ENCODE measurements around the gene ASPA.
"Not testable (repeated sequence)": the region's sequence is repeated elsewhere in the genome, so short reads cannot be mapped to it uniquely, and the experiment has no call there.

Gene ASPA

DNA sequence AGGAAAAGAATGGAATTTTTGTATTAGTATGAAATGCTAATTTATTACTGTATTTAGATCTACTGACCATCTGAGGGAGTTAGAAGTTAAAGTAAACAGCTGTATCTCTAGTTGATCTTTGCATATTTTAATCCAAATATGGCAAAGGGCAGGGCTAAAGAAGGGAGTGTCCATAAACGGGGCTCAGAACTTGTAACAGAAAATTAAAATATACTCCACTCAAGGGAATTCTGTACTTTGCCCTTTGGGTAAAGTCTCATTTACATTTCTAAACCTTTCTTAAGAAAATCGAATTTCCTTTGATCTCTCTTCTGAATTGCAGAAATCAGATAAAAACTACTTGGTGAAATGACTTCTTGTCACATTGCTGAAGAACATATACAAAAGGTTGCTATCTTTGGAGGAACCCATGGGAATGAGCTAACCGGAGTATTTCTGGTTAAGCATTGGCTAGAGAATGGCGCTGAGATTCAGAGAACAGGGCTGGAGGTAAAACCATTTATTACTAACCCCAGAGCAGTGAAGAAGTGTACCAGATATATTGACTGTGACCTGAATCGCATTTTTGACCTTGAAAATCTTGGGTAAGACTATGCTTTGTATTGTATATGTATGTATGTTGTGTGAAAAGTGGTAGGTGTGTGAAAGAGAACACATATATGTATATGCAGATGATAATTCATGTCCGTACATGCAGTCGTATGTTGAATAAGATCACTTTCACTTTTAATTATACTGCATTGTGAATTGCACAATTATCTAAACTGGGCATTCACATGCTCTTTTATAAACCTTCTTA, at the start of gene ASPA:
TSS of gene ASPA (plus strand) at position 186 of the 799 bp plus-strand sequence. CDS start at position 349, 163 bp downstream.
- Histone ChIP-seq H3K36me3 (ENCODE audit: control insufficient read depth, insufficient read depth, low read length) (no peaks in the 10 kb centered on the region; the same call in 1 of the 2 replicates), H3K4me3 (ENCODE audit: low read length) (no peak within 1 kb of the TSS)

GRCh38 chr17:3433215-3433614, 42.6 kb upstream of the ASPA start:
- no CpG with 5 or more reads among the region's 7 CpGs for WGBS (ENCODE audit: insufficient coverage, insufficient read length)
- H3K4me1 ChIP-seq (ENCODE audit: control insufficient read depth, insufficient read depth, low read length); H3K27ac ChIP-seq (ENCODE audit: low read length); H3K27me3 ChIP-seq (ENCODE audit: control insufficient read depth, insufficient read depth, low read length); H3K36me3 ChIP-seq (ENCODE audit: control insufficient read depth, insufficient read depth, low read length); H3K4me3 ChIP-seq (ENCODE audit: low read length); H3K9me3 ChIP-seq (ENCODE audit: control insufficient read depth, insufficient read depth, low read length): not testable (repeated sequence)
- DNase-seq (ENCODE audit: low read depth, low spot score) = peak; percentile 9

More for the DNA sequence above, at the start of gene ASPA:
- no peaks in the 10 kb centered on the region for H3K4me1 ChIP-seq (ENCODE audit: control insufficient read depth, insufficient read depth, low read length)
- WGBS (ENCODE audit: insufficient coverage, insufficient read length) = no CpG with 5 or more reads among the region's 7 CpGs
- no peaks in the 10 kb centered on the region for H3K27me3 ChIP-seq (ENCODE audit: control insufficient read depth, insufficient read depth, low read length)
- H3K27ac ChIP-seq (ENCODE audit: low read length) = no peak within 1 kb of the TSS
- DNase-seq (ENCODE audit: low read depth, low spot score) = no peak
- H3K9me3 ChIP-seq (ENCODE audit: control insufficient read depth, insufficient read depth, low read length) = no peaks in the 10 kb centered on the region

DNA sequence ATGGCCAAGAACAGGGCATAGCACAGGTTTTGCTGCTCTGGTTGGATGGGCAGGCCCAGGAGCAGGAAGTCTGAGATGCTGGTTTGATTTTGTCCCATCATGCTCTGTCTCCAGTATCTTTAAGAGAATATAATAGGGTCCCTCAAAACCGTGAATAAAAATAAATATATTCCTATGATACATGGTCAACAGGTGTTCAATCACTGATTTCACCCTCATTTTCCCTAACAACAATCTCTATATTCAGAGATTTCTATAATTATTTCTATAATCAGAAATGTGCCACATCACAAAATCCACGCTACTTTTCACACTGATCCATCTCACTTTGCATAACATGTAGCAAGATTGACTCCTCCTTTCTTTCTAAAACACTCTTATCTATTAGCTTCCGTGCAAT, 42.1 kb upstream of the ASPA start, which contains the start of gene OR1E2:
TSS of gene OR1E2 (minus strand) at position 101 of the 400 bp plus-strand sequence. CDS start at position 101, 0 bp downstream.
- H3K4me3 ChIP-seq (ENCODE audit: low read length) = no peak within 1 kb of the TSS
- no peaks in the 10 kb centered on the region for H3K36me3 ChIP-seq (ENCODE audit: control insufficient read depth, insufficient read depth, low read length)
- H3K4me1 ChIP-seq (ENCODE audit: control insufficient read depth, insufficient read depth, low read length) = no peaks in the 10 kb centered on the region
- no peaks in the 10 kb centered on the region for H3K9me3 ChIP-seq (ENCODE audit: control insufficient read depth, insufficient read depth, low read length)
- DNase-seq (ENCODE audit: low read depth, low spot score) = no peak
- H3K27ac ChIP-seq (ENCODE audit: low read length) = no peak within 1 kb of the TSS
- no peaks in the 10 kb centered on the region for H3K27me3 ChIP-seq (ENCODE audit: control insufficient read depth, insufficient read depth, low read length)
- WGBS (ENCODE audit: insufficient coverage, insufficient read length) = 100% methylated on average over 1 of the region's 3 CpGs

DNA sequence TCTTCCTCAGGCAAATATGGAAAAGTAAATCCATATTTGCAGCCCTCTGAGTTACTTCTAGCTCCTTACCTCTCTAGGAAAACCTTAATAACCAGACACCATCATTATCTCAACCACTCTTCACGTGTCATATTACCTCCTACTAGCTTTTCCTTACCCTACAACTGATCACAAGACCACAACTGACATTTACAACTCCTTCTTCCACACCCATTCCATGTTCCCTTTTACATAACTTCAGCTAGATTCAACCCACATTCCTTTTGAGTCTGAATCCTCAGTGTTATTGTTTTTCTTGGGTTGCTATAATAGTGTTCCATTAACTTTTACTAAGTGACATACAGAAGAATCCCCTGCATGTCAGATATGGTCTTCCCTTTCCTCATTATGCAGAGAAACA, 37.4 kb upstream of the ASPA start:
- Histone ChIP-seq H3K27me3 (ENCODE audit: control insufficient read depth, insufficient read depth, low read length) (no peaks in the 10 kb centered on the region), H3K27ac (ENCODE audit: low read length) (no peak overlapping the region), H3K9me3 (ENCODE audit: control insufficient read depth, insufficient read depth, low read length) (no peaks in the 10 kb centered on the region), H3K4me3 (ENCODE audit: low read length) (no peak overlapping the region), H3K36me3 (ENCODE audit: control insufficient read depth, insufficient read depth, low read length) (no peaks in the 10 kb centered on the region), H3K4me1 (ENCODE audit: control insufficient read depth, insufficient read depth, low read length) (no peaks in the 10 kb centered on the region)
- no peak for DNase-seq (ENCODE audit: low read depth, low spot score)
- WGBS (ENCODE audit: insufficient coverage, insufficient read length) = 100% methylated on average over 1 of the region's 1 CpG

- H3K4me1 ChIP-seq (ENCODE audit: control insufficient read depth, insufficient read depth, low read length) = no peaks in the 10 kb centered on the region
- no CpG with 5 or more reads among the region's 2 CpGs for WGBS (ENCODE audit: insufficient coverage, insufficient read length)
- H3K36me3 ChIP-seq (ENCODE audit: control insufficient read depth, insufficient read depth, low read length) = no peaks in the 10 kb centered on the region
- H3K4me3 ChIP-seq (ENCODE audit: low read length) = no peak overlapping the region
- H3K27ac ChIP-seq (ENCODE audit: low read length) = no peak overlapping the region
- H3K9me3 ChIP-seq (ENCODE audit: control insufficient read depth, insufficient read depth, low read length) = no peaks in the 10 kb centered on the region
- H3K27me3 ChIP-seq (ENCODE audit: control insufficient read depth, insufficient read depth, low read length) = no peaks in the 10 kb centered on the region
- no peak for DNase-seq (ENCODE audit: low read depth, low spot score)
Observed at GRCh38 chr17:3440451-3440850, 35.3 kb upstream of the ASPA start.

DNA sequence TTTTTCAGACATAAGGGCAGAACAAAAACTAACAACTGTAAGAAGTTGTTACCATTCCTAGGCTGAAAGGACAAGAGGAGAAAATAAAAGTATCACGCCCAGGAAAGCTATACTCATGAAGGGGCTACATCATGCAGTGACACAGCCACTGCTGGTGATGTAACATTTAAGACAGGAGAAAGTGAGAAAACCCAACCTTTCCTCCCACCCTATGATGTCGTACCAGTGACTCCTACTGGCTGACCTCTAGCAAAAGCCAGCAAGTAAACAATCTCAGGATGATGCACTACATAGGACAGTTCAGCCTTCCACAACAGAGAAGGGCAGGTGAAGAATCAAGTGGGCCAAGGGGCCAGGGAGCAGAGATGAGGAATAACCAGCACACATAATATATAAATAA, 28.2 kb upstream of the ASPA start:
- no CpG with 5 or more reads among the region's 2 CpGs for WGBS (ENCODE audit: insufficient coverage, insufficient read length)
- Histone ChIP-seq H3K4me3 (ENCODE audit: low read length) (no peak overlapping the region), H3K27ac (ENCODE audit: low read length) (no peak overlapping the region), H3K4me1 (ENCODE audit: control insufficient read depth, insufficient read depth, low read length) (no peaks in the 10 kb centered on the region), H3K36me3 (ENCODE audit: control insufficient read depth, insufficient read depth, low read length) (no peaks in the 10 kb centered on the region), H3K9me3 (ENCODE audit: control insufficient read depth, insufficient read depth, low read length) (no peaks in the 10 kb centered on the region), H3K27me3 (ENCODE audit: control insufficient read depth, insufficient read depth, low read length) (no peaks in the 10 kb centered on the region)
- DNase-seq (ENCODE audit: low read depth, low spot score) = peak; percentile 52

GRCh38 chr17:3448059-3448665, 27.6 kb upstream of the ASPA start:
- Histone ChIP-seq H3K4me1 (ENCODE audit: control insufficient read depth, insufficient read depth, low read length) (no peaks in the 10 kb centered on the region), H3K27ac (ENCODE audit: low read length) (no peak overlapping the region), H3K9me3 (ENCODE audit: control insufficient read depth, insufficient read depth, low read length) (no peaks in the 10 kb centered on the region), H3K4me3 (ENCODE audit: low read length) (no peak overlapping the region), H3K27me3 (ENCODE audit: control insufficient read depth, insufficient read depth, low read length) (no peaks in the 10 kb centered on the region), H3K36me3 (ENCODE audit: control insufficient read depth, insufficient read depth, low read length) (no peaks in the 10 kb centered on the region)
- WGBS (ENCODE audit: insufficient coverage, insufficient read length) = no CpG with 5 or more reads among the region's 2 CpGs
- DNase-seq (ENCODE audit: low read depth, low spot score) = no peak

GRCh38 chr17:3466355-3466754, 9.4 kb upstream of the ASPA start:
- H3K27ac ChIP-seq (ENCODE audit: low read length); H3K27me3 ChIP-seq (ENCODE audit: control insufficient read depth, insufficient read depth, low read length); H3K9me3 ChIP-seq (ENCODE audit: control insufficient read depth, insufficient read depth, low read length); H3K36me3 ChIP-seq (ENCODE audit: control insufficient read depth, insufficient read depth, low read length); H3K4me3 ChIP-seq (ENCODE audit: low read length); H3K4me1 ChIP-seq (ENCODE audit: control insufficient read depth, insufficient read depth, low read length); DNase-seq (ENCODE audit: low read depth, low spot score): not testable (repeated sequence)
- WGBS (ENCODE audit: insufficient coverage, insufficient read length) = no CpG with 5 or more reads among the region's 1 CpG

GRCh38 chr17:3469529-3469928, 6.3 kb upstream of the ASPA start:
- Histone ChIP-seq H3K4me3 (ENCODE audit: low read length) (no peak overlapping the region), H3K9me3 (ENCODE audit: control insufficient read depth, insufficient read depth, low read length) (no peaks in the 10 kb centered on the region), H3K36me3 (ENCODE audit: control insufficient read depth, insufficient read depth, low read length) (no peaks in the 10 kb centered on the region; the same call in 1 of the 2 replicates), H3K27ac (ENCODE audit: low read length) (no peak overlapping the region), H3K4me1 (ENCODE audit: control insufficient read depth, insufficient read depth, low read length) (no peaks in the 10 kb centered on the region), H3K27me3 (ENCODE audit: control insufficient read depth, insufficient read depth, low read length) (no peaks in the 10 kb centered on the region)
- WGBS (ENCODE audit: insufficient coverage, insufficient read length) = no CpG with 5 or more reads among the region's 5 CpGs
- DNase-seq (ENCODE audit: low read depth, low spot score) = no peak

- Histone ChIP-seq H3K4me1 (ENCODE audit: control insufficient read depth, insufficient read depth, low read length) (no peaks in the 10 kb centered on the region), H3K27me3 (ENCODE audit: control insufficient read depth, insufficient read depth, low read length) (no peaks in the 10 kb centered on the region), H3K9me3 (ENCODE audit: control insufficient read depth, insufficient read depth, low read length) (no peaks in the 10 kb centered on the region), H3K27ac (ENCODE audit: low read length) (no peak within 1 kb of the TSS), H3K36me3 (ENCODE audit: control insufficient read depth, insufficient read depth, low read length) (no peaks in the 10 kb centered on the region; the same call in 1 of the 2 replicates), H3K4me3 (ENCODE audit: low read length) (no peak within 1 kb of the TSS)
- DNase-seq (ENCODE audit: low read depth, low spot score) = no peak
- no CpG with 5 or more reads among the region's 38 CpGs for WGBS (ENCODE audit: insufficient coverage, insufficient read length)
Observed at GRCh38 chr17:3471599-3471998, 4.2 kb upstream of the ASPA start, which contains the start of gene SPATA22. TSS of gene SPATA22 (minus strand) at chr17:3471819. CDS start at chr17:3469325, 2,494 bp downstream.

Data from iPS DF 6.9 (cell line).